Stimulated activated CD4-positive, alpha-beta T cell treated with anti-CD3 and anti-CD28 coated beads, Interleukin-1b, Interleukin-23, amount 100 ng/mL, for 48 hours (primary cell): ENCODE measurements around the gene NPTN.
"Not testable (repeated sequence)": the region's sequence is repeated elsewhere in the genome, so short reads cannot be mapped to it uniquely, and the experiment has no call there.

Source experiments
- DNase-seq: peaks from one replicate; pipeline ENCODE4 v3.0.0-alpha.2; 2020

Gene NPTN

DNA sequence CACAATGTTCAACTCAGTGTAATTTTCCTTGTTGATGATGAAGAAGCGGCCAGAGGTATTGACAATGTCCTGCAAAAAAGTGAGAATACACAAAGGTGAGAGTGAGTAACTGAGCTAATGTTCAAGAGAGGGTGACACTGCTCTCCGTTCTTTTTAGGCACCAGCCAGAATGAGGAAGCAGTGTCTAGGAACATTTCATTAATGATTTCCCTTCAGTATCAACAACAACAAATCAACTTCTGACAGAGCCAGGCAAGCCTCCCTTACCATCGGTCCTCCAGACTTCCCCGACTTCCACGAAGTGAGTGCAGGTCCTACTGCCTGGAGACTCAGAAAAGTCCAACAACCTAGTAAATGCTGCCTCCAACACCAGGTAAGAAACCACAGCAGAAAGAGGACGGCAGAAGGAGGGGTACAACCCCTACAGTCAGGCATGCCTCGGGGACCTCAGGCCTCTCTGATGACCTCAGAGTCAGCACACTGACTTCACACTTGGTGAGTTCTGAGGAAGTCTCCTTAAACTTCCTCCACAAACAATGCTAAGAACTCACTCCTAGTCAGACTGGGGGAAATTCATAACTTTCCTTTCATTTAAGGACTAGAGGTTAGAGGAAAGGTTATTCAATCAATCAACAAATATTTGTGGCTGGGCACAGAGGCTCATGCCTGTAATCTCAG, 62.7 kb downstream of the NPTN start:
- no peak for DNase-seq

DNA sequence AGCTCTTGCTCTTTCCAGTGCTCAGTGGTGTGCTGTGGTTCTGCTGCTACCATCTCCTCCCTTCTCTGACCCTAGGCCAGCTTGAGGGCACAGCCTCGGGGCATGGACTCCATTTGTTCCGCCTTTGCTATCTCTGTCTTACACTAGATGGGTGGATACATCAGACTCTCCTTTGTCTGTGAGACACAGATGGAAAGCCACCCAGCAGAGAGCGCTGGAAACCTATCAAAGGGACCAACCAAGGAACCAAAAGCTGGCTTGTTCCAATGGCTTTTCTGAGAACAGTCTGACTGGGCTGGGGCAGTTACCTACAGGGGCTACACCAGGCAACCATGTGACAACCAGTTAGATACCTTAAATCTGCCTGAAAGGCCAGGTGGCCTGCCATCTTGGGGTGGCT, 63.8 kb downstream of the NPTN start:
- no peak for DNase-seq

DNA sequence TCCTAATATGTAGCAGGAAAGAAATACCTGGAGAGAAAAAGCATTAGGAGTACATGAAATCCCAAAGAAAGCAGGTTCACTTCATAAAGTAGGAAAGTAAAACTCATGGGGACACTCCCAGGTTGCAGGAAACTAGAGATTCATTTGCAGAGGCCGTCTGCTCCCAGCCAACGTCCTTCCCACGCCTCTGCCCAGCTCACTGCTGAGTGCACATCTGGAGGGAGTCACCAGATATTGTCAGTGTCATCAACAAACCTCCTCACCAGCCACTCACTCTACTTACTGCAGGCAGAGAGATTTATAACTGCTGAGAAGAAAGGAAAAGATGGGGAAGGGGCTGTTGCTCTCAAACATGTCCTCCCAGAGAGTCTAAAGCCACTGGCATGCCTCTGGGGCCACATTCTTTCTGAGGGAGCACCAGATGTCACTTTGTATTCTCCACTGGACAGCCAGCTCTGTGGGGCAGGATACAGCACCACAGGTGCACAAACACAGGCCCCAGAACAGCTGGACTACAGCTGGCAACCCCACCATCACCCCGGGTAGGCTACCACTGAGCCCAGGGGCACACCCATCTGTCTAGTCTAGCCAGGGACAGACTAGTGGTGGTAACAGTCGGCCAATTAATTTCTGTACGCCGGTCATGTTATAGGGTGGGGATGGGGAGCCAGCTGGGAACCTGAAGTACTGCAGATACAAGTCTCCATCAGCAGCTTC, 64.5 kb downstream of the NPTN start:
- DNase-seq: no peak

- DNase-seq: no peak
Measured at GRCh38 chr15:73567020-73567419, 66.2 kb downstream of the NPTN start.

DNA sequence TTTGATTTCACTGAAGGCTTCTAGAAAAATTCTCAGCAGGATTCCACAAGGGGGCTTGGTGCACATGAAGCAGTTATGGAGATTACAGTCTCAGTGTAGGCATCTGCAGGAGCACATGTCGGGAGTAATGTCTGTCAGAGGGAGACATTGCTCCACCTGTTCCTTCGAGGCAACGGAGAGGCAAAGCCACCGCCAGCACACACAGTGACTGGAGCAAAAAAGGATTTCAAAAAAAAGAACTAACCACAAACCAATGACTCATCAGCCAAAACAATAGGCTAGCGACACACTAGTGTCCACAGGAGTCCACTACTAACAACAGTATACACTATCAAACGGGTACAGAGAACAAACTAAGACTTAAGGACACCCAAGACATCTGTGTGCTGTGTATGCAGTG, 68.9 kb downstream of the NPTN start:
- no peak for DNase-seq

- DNase-seq: no peak
Measured at GRCh38 chr15:73560501-73561117, 72.6 kb downstream of the NPTN start.

DNA sequence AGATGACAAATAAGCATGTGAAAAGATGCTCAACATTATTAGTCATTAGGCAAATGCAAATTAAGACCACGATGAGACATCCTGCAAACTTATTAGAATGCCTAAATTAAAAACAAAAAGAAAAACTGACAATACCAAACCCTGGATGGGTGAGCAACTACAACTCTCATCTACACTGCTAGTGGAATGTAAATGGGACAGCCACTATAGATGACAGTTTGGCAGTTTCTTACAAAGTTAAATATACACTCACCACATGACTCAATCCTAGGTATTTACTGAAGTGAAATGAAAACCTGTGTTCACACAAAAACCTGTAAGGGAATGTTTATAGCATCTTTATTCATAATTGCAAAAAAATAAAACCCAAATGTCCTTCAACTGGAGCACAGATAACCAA, 74.7 kb downstream of the NPTN start:
- DNase-seq: no peak

DNA sequence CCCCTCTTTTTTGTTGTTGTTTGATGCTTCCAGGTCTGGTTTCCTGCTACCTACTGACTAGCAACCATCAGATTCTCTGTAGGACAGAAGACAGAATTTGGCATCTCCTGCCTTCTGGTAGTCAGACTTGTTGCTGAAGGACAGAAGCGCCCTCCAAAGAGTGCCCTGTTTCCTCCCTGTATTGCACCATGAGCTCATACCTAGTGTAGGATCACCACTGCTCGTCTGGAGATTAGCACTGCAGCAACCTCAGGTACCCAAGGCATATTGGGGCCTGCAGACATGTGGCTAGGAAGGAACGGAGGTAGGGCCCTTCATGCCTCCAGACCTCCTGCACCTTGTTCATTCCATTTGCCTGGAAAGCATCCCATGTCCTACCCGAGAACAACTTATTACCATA, 78.1 kb downstream of the NPTN start:
- no peak for DNase-seq

GRCh38 chr15:73550190-73550589, 83.0 kb downstream of the NPTN start:
- no peak for DNase-seq

- not testable (repeated sequence) for DNase-seq
Measured at GRCh38 chr15:73548925-73549324, 84.3 kb downstream of the NPTN start.

GRCh38 chr15:73541479-73541878, 91.7 kb downstream of the NPTN start:
- no peak for DNase-seq

DNA sequence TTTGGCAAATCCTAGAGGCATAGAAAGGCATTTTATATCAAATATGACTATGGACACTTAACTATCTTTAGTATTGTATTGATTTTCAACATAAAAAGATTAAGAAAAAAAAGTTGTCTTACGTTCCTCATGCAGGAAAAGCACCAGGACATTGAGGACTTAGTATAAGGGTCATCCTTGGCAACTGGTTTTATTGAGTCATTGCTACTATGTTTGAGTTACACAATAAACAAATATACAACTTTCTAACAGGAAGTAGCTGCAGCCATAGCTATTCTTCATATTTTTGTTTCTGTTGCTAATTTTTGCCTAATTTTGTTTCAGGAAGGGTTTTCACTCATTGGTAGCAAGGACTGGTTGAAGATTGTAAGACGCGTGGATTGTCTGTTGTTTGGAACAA, 93.0 kb downstream of the NPTN start:
- DNase-seq: no peak

DNA sequence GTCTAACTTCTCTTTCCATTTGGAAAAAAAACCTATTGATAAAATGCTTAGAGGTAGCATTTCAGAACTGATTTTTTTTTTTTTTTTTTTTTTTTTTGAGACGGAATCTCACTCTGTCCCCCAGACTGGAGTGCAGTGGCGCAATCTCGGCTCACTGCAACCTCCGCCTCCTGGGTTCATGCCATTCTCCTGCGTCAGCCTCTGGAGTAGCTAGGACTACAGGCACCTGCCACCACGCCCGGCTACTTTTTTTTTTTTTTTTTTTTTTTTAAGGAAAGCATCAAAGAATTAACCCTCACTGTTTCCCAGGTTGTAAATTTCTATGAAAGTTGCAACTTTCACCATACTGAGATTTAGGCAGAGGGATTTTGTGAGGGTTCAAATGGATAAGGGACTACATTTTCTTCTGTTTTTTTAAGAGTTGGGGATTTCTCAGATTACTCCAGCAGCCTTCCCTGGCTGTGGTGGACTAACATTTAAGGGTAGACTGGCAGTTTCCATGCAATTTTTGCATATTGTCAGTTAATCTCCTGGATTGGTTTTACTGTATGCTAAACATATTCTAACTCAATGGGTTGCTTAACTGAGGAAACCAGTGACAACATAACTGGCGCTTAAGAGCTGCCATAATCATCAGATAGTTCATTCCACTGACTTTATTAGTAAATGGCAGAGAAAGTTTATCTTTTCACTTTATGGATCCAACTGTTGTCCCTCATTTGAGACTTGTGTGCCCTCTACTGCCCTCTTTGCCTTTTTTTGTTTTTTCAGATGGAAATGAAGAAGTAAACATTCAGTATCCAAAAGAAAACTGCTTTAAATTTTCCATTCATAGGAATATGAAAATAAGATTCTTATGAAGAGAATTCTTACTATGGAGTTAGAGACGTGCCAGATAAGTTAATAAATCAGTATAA, 93.7 kb downstream of the NPTN start:
- DNase-seq: no peak

DNA sequence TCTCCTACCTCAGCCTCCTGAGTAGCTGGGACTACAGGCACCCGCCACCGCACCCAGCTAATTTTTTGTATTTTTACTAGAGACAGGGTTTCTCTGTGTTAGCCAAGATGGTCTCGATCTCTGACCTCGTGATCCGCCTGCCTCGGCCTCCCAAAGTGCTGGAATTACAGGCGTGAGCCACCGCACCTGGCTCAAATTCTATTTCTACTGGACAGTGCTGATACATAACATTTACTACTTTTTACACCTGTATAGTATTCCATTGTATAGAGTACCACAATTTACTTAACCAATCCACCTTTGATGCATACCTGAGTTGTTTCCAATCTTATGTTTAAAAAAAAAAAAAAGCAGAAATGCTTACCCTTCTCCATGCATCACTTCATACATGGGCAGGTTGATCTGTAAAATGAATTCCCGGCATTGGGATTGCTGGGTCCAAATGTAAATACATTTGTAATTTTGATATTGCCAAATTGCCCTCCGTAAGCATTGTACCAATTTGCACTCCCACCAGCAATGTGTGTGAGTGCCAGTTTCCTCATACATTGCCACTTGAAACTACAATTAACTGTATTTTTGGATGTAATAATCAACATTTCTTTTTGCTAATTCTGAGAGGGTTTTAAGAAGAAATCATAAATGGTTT, 94.5 kb downstream of the NPTN start:
- DNase-seq: no peak

- no peak for DNase-seq
Measured at GRCh38 chr15:73538123-73538522, 95.1 kb downstream of the NPTN start.

- DNase-seq: no peak
Measured at GRCh38 chr15:73530649-73531048, 102.5 kb downstream of the NPTN start.

DNA sequence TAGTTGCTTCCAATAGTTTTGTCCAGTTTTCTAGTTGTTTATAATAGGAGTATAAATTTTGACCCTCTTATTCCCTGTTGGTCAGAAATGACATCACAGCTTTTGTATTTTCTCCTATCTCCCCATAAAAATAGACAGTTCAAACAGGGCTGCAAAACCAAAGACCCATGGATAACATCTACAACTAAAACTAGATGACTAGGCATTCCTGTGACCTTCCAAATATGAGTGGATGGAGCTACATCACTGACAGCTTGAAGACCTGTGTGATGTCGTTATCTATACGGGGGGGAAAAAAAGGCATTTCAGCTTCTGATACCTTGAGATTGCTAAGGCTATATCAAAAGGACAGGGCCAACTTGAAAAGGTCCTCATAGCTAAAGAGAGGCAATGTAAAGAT, 105.6 kb downstream of the NPTN start:
- DNase-seq: no peak

DNA sequence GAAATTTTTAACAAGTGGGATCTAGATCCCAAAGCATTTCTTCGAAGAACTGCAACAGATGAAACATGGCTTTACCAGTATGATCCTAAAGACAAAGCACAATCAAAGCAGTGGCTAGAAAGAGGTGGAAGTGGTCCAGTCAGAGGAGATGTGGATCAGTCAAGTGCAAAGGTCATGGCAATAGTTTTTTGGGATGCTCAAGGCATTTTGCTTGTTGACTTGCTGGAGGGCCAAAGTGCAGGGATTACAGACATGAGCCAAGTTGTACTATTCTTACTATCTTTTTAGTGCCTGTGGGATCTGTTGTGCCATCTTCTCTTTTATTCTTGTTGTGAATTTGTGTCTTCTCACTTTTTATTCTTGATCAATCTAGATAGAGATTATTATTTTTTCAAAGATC, 108.3 kb downstream of the NPTN start:
- no peak for DNase-seq

- DNase-seq: no peak
Measured at GRCh38 chr15:73522011-73522410, 111.2 kb downstream of the NPTN start.

DNA sequence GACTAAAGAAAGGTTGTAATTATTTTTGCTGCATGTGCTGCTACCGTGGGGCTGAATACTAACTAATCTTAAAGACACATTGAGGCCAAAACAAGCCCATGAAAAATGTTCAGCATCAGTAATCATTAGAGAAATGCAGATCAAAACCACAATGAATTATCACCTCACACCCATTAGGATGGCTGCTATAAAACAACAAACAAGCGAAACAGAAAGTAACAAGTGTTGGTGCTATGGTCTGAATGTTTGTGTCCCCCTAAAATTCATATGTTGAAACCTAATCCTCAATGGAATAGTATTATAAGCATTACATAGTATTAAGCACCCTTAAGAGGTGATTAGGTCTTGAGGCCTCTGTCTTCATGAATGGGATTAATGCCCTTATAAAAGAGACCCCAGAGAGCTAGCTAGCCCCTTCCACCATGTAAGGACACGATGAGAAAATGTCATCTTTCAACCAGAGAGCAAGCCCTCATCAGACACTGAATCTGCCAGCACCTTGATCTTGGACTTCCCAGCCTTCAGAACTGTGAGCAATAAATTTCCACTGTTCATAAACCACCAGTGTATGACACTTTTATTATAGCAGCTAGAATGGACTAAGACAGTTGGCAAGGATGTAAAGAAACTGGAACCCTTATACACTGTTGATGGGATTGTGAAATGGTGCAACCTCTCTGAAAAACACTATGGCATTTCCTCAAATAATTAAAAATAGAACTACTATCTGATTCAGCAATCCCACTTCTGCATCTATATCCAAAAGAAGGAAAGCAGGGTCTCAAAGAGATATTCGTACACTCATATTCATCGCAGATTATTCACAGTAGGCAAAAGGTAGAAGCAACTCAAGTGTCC, 114.1 kb downstream of the NPTN start:
- no peak for DNase-seq

GRCh38 chr15:73518180-73518862, 114.9 kb downstream of the NPTN start:
- no peak for DNase-seq
